Lower leg skin (tissue), 4 donors: ENCODE measurements around the gene RTP5. TPM values are rescaled to one million over a fixed set of nuclear protein-coding genes. Genes with fewer than 3 reads are reported as not detected.

Source experiments
- DNase-seq, 2 donors: peaks; one replicate each; pipeline ENCODE4 v3.0.0-alpha.2; 2019; ENCODE audit warnings: low spot score in 2 of 2
- H3K4me3 ChIP-seq: fragments of 200-600 bp; sonication (generic); 2 replicates; pipeline ENCODE4 v1.5.1; 2017; ENCODE audit warnings: mild to moderate bottlenecking, low read depth; ENCODE audit not compliant: poor library complexity, severe bottlenecking
- CTCF ChIP-seq, 3 donors: fragments of 450-650 bp; IDR thresholded peaks; one replicate each; pipeline ENCODE4 v1.5.1; 2016; ENCODE audit warnings: antibody characterized with exemption in 3 of 3, mild to moderate bottlenecking in 3 of 3, moderate library complexity in 2 of 3
- POLR2A ChIP-seq, 2 donors: fragments of 450-650 bp; IDR thresholded peaks; one replicate each; pipeline ENCODE4 v1.6.1; 2016 to 2017; ENCODE audit warnings: antibody characterized with exemption in 2 of 2, mild to moderate bottlenecking in 1 of 2, moderate library complexity in 1 of 2
- WGBS, 2 donors: methylation state at CpG; one replicate each; pipeline ENCODE4 v1.1.5; 2018; 5-methylcytosine and 5-hydroxymethylcytosine counted together
- intact Hi-C: fragments of 100-400 bp; cut with DNase I; formaldehyde crosslinking; loops from one replicate; pipeline ENCODE4 v1.15.0; 2023; ENCODE audit warnings: low total_unique reads
- total RNA-seq, 4 donors: library from RNA; depleted of rRNA; stranded (reverse); fragments of >200 nt; gene quantifications; one replicate each; pipeline ENCODE4 v1.1.0, GENCODE V29; 2016

RTP5 gene
- total RNA-seq, 4 donors from 2014 or later = 0.10 to 0.23 TPM; not detected in 2

GRCh38 chr2:241857572-241858121 lies 11.9 kb upstream of the RTP5 start:
- H3K4me3 ChIP-seq = no peak overlapping the region
- TF ChIP-seq POLR2A (IDR thresholded peaks at IDR 0.05) = no peak
- TF ChIP-seq CTCF (IDR thresholded peaks at IDR 0.05) = no peak
- intact Hi-C loops = no loop called here
- 86 to 89% methylated on average over 16 to 17 of the region's 18 CpGs for WGBS, 2 donors
- no peak for DNase-seq

GRCh38 chr2:241858206-241859016 lies 11.1 kb upstream of the RTP5 start, which contains the start of gene PDCD1:
PDCD1 (minus strand) TSS chr2:241858894; CDS start chr2:241858838, 56 bp downstream.
- intact Hi-C loops = no loop called here
- no peak within 1 kb of the TSS for H3K4me3 ChIP-seq
- DNase-seq = no peak
- TF ChIP-seq POLR2A (IDR thresholded peaks at IDR 0.05) = no peak
- no peak for TF ChIP-seq CTCF (IDR thresholded peaks at IDR 0.05)
- 71 to 83% methylated on average over 16 to 20 of the region's 28 CpGs for WGBS, 2 donors

- intact Hi-C loops = no loop called here
- H3K4me3 ChIP-seq = no peak overlapping the region
- DNase-seq = no peak
- TF ChIP-seq CTCF (IDR thresholded peaks at IDR 0.05) (no peak), POLR2A (IDR thresholded peaks at IDR 0.05) (no peak)
- 30 to 38% methylated on average over 8 to 9 of the region's 9 CpGs for whole genome bisulfite sequencing, 2 donors
Measured at GRCh38 chr2:241859017-241859435, 10.5 kb upstream of the RTP5 start.

GRCh38 chr2:241859436-241860183 lies 9.9 kb upstream of the RTP5 start:
- TF ChIP-seq POLR2A (IDR thresholded peaks at IDR 0.05) (no peak), CTCF (IDR thresholded peaks at IDR 0.05) (no peak)
- DNase-seq = peak; percentile 63 to 92
- H3K4me3 ChIP-seq = no peak overlapping the region
- intact Hi-C loops = no loop called here
- 11 to 17% methylated on average over 30 of the region's 30 CpGs for WGBS, 2 donors

- WGBS, 2 donors = 77 to 82% methylated on average over 9 to 10 of the region's 10 CpGs
- intact Hi-C loops = no loop called here
- TF ChIP-seq POLR2A (IDR thresholded peaks at IDR 0.05) = no peak
- TF ChIP-seq CTCF (IDR thresholded peaks at IDR 0.05) = no peak
Measured at GRCh38 chr2:241860184-241861078, 9.1 kb upstream of the RTP5 start.

More at GRCh38 chr2:241860184-241861078, 9.1 kb upstream of the RTP5 start:
- DNase-seq = no peak
- no peak overlapping the region for H3K4me3 ChIP-seq
